Neural cell (in vitro differentiated cells): Measurements from ENCODE around the gene IFT43.

Source experiments
- CTCF ChIP-seq: fragments of 450-650 bp; IDR thresholded peaks from 2 replicates; pipeline ENCODE4 v1.5.1; 2014; ENCODE audit warnings: antibody characterized with exemption, mild to moderate bottlenecking, moderate library complexity; ENCODE audit not compliant: poor library complexity, severe bottlenecking
- EP300 ChIP-seq: fragments of 450-650 bp; conservative IDR thresholded peaks from 2 replicates; pipeline ENCODE4 v1.6.1; 2014; ENCODE audit warnings: antibody characterized with exemption, mild to moderate bottlenecking, moderate library complexity; ENCODE audit not compliant: poor library complexity, severe bottlenecking
- EZH2 ChIP-seq: fragments of 200-600, 300-800 bp; shearing (Covaris generic), sonication (generic); IDR thresholded peaks from 2 replicates; pipeline ENCODE4 v1.6.1; 2014; ENCODE audit warnings: antibody characterized with exemption, low read length, borderline replicate concordance, mild to moderate bottlenecking; ENCODE audit not compliant: insufficient read depth, poor library complexity, severe bottlenecking
- MXI1 ChIP-seq: fragments of 450-650 bp; conservative IDR thresholded peaks from 2 replicates; pipeline ENCODE4 v1.6.1; 2014; ENCODE audit warnings: antibody characterized with exemption, mild to moderate bottlenecking; ENCODE audit not compliant: poor library complexity, severe bottlenecking
- POLR2AphosphoS5 ChIP-seq: IDR thresholded peaks from 2 replicates; pipeline ENCODE4 v1.6.1; 2012
- REST ChIP-seq: IDR thresholded peaks from 2 replicates; pipeline ENCODE4 v1.6.1; 2012; ENCODE audit warnings: borderline replicate concordance
- SMC3 ChIP-seq: fragments of 450-650 bp; conservative IDR thresholded peaks from 2 replicates; pipeline ENCODE4 v1.6.1; 2014; ENCODE audit warnings: antibody characterized with exemption, mild to moderate bottlenecking, moderate library complexity; ENCODE audit not compliant: poor library complexity
- TAF1 ChIP-seq: IDR thresholded peaks from 2 replicates; pipeline ENCODE4 v1.6.1; 2012; ENCODE audit warnings: low read depth

- TF ChIP-seq CTCF (no peak), POLR2AphosphoS5 (no peak), TAF1 (no peak), EP300 (no peak), EZH2 (no peak), REST (no peak), MXI1 (no peak), SMC3 (no peak)
Observed at GRCh38 chr14:75967866-75968265, 17.7 kb upstream of the IFT43 start.
